ENCODE data around the gene PPP6R2. TPM values are rescaled to one million over a fixed set of nuclear protein-coding genes. Genes with fewer than 3 reads are reported as not detected.

Gene PPP6R2
- total RNA-seq, 1 experiment from 2014 or later, result 61.3 TPM

- no peaks in the 10 kb centered on the region for H3K9me3 ChIP-seq (ENCODE audit: control insufficient read depth in 1 of 2, insufficient read depth in 1 of 2, low read depth in 1 of 2, low read length in 2 of 2)
- DNase-seq (ENCODE audit: low read depth, low spot score) (no peak), ATAC-seq (no peak)
- no peak overlapping the region for H3K4me2 ChIP-seq (ENCODE audit: low read length)
- no peak for TF ChIP-seq EZH2 (IDR thresholded peaks at IDR 0.05)
- TF ChIP-seq FOSL1 (IDR thresholded peaks at IDR 0.05; ENCODE audit: low read depth), result no peak
- TF ChIP-seq ATF3 (IDR thresholded peaks at IDR 0.05), result no peak
- no peak for TF ChIP-seq POLR2A (IDR thresholded peaks at IDR 0.05; ENCODE audit: borderline replicate concordance, extremely low read depth, insufficient read depth, insufficient read length)
- TF ChIP-seq ZFX (IDR thresholded peaks at IDR 0.05), result no peak
- no peak for TF ChIP-seq YY1 (IDR thresholded peaks at IDR 0.05; ENCODE audit: extremely low read depth, insufficient replicate concordance, low read depth, low read length)
- no peak for TF ChIP-seq CBX3 (IDR thresholded peaks at IDR 0.05; ENCODE audit: low read depth)
- TF ChIP-seq RAD21 (IDR thresholded peaks at IDR 0.05; ENCODE audit: low read depth), result no peak
- no peak for TF ChIP-seq SRF (IDR thresholded peaks at IDR 0.05; ENCODE audit: low read depth)
- BruUV-seq (replicated peaks), result no TSS peak
- no peak overlapping the region for H3K9ac ChIP-seq (ENCODE audit: low read length)
- no peaks in the 10 kb centered on the region for H3K79me2 ChIP-seq (ENCODE audit: insufficient read depth, low read length)
- intact Hi-C loops (cut with micrococcal nuclease), result no loop called here
- peaks cover 4 to 22% of the 10 kb centered on the region in 2 experiments; a peak in 3 of 4 replicates for H3K4me1 ChIP-seq (ENCODE audit: control insufficient read depth in 1 of 2, insufficient read depth in 2 of 2, low read length in 2 of 2)
- ChIA-PET POLR2A (no interaction called here), CTCF (no interaction called here), RAD21 (ENCODE audit: low non-redundant PET in 1 of 2, low total read pairs in 2 of 2, uncharacterized antibody in 2 of 2, unreplicated experiment in 2 of 2) (interaction anchor here in 1 of 2 experiments (0.7 kb wide), 1 partner anchor 11 kb away, joined by 3 read pairs; no protein-coding TSS in a partner anchor)
- H3K27me3 ChIP-seq (ENCODE audit: insufficient read depth, low read length), result no peaks in the 10 kb centered on the region
- no peak overlapping the region for H3K27ac ChIP-seq (ENCODE audit: low read depth, low read length)
- no peaks in the 10 kb centered on the region for H3K9me2 ChIP-seq (ENCODE audit: insufficient read depth)
- no peaks in the 10 kb centered on the region for H4K20me1 ChIP-seq (ENCODE audit: insufficient read depth)
- H3K36me3 ChIP-seq (ENCODE audit: control insufficient read depth in 1 of 2, insufficient read depth in 2 of 2, low read length in 2 of 2), result no peaks in the 10 kb centered on the region
- no peak overlapping the region for H2AFZ ChIP-seq (ENCODE audit: low read depth, low read length, poor library complexity, severe bottlenecking)
- no peak overlapping the region for H3K4me3 ChIP-seq (replicated peaks in 1 of 2; ENCODE audit: low read depth in 1 of 2, low read length in 2 of 2)
These were observed 25.5 kb upstream of the PPP6R2 start for GRCh38 chr22:50317674-50318073.

GRCh38 chr22:50318356-50318697, 24.8 kb upstream of the PPP6R2 start:
- Histone ChIP-seq H3K9ac (ENCODE audit: low read length) (no peak overlapping the region), H3K4me2 (ENCODE audit: low read length) (no peak overlapping the region), H3K9me3 (ENCODE audit: control insufficient read depth in 1 of 2, insufficient read depth in 1 of 2, low read depth in 1 of 2, low read length in 2 of 2) (no peaks in the 10 kb centered on the region), H3K4me1 (ENCODE audit: control insufficient read depth in 1 of 2, insufficient read depth in 2 of 2, low read length in 2 of 2) (peaks cover 7 to 27% of the 10 kb centered on the region in 2 experiments), H3K4me3 (replicated peaks in 1 of 2; ENCODE audit: low read depth in 1 of 2, low read length in 2 of 2) (no peak overlapping the region), H3K27ac (ENCODE audit: low read depth, low read length) (no peak overlapping the region), H3K36me3 (ENCODE audit: control insufficient read depth in 1 of 2, insufficient read depth in 2 of 2, low read length in 2 of 2) (no peaks in the 10 kb centered on the region), H2AFZ (ENCODE audit: low read depth, low read length, poor library complexity, severe bottlenecking) (no peak overlapping the region), H3K79me2 (ENCODE audit: insufficient read depth, low read length) (no peaks in the 10 kb centered on the region), H4K20me1 (ENCODE audit: insufficient read depth) (no peaks in the 10 kb centered on the region), H3K27me3 (ENCODE audit: insufficient read depth, low read length) (no peaks in the 10 kb centered on the region), H3K9me2 (ENCODE audit: insufficient read depth) (no peaks in the 10 kb centered on the region)
- ChIA-PET RAD21 (ENCODE audit: low non-redundant PET in 1 of 2, low total read pairs in 2 of 2, uncharacterized antibody in 2 of 2, unreplicated experiment in 2 of 2) (no interaction called here), POLR2A (no interaction called here), CTCF (no interaction called here)
- no TSS peak for BruUV-seq (replicated peaks)
- ATAC-seq, result no peak
- no peak for DNase-seq (ENCODE audit: low read depth, low spot score)
- intact Hi-C loops (cut with micrococcal nuclease), result no loop called here
- no peak for TF ChIP-seq ATF3 (IDR thresholded peaks at IDR 0.05)
- TF ChIP-seq ZFX (IDR thresholded peaks at IDR 0.05), result no peak
- TF ChIP-seq ELF1 (IDR thresholded peaks at IDR 0.05; ENCODE audit: borderline replicate concordance, low read depth), result no peak
- TF ChIP-seq CEBPB (IDR thresholded peaks at IDR 0.05; ENCODE audit: low read depth), result no peak
- TF ChIP-seq CTCF (IDR thresholded peaks at IDR 0.05 in 2 of 3, conservative IDR thresholded peaks at IDR 0.05 in 1 of 3; ENCODE audit: borderline replicate concordance in 1 of 3, insufficient read depth in 1 of 3, low read depth in 2 of 3, low read length in 2 of 3), result no peak
- TF ChIP-seq SIN3A (IDR thresholded peaks at IDR 0.05; ENCODE audit: low read depth), result no peak
- no peak for TF ChIP-seq ZBTB33 (IDR thresholded peaks at IDR 0.05; ENCODE audit: extremely low read depth, insufficient replicate concordance, low read length)
- no peak for TF ChIP-seq TCF7L2 (IDR thresholded peaks at IDR 0.05; ENCODE audit: borderline replicate concordance, extremely low read depth, insufficient read depth, insufficient read length)
- no peak for TF ChIP-seq RAD21 (IDR thresholded peaks at IDR 0.05; ENCODE audit: low read depth)
- TF ChIP-seq EGR1 (IDR thresholded peaks at IDR 0.05; ENCODE audit: low read depth), result no peak
- no peak for TF ChIP-seq YY1 (IDR thresholded peaks at IDR 0.05; ENCODE audit: extremely low read depth, insufficient replicate concordance, low read depth, low read length)
- TF ChIP-seq MAX (IDR thresholded peaks at IDR 0.05), result no peak
- TF ChIP-seq SRF (IDR thresholded peaks at IDR 0.05; ENCODE audit: low read depth), result no peak
